Measurements from ENCODE around the gene ACVRL1. TPM values are rescaled to one million over a fixed set of nuclear protein-coding genes. Genes with fewer than 3 reads are reported as not detected.

ACVRL1 gene
- total and polyA plus RNA-seq, 2 donors (not counting 1 experiment from before 2014, with no cell fraction given), result not detected

DNA sequence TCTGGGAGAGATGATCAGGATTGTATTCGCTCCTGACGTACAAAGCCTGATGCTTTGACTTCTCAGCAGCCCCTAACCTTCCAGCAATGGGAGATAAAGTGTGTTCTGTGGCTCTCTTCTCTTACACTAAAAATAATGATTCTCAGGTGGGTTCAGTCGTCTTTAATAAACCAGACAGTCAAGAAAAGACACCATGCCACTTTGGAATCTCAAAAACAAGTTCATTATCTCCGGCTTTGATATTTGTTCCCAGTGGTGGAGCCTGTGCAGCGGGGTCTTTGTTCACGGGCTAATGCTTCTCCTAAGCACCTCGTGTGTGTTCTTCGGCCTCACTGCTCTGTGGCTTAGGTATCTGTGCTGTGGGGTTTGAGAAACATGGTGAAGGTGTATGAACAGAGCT, 45.8 kb downstream of the ACVRL1 start:
- ChIA-PET POLR2A (no interaction called here), CTCF (interaction anchor here (1.0 kb wide), 1 partner anchor 72 kb away, joined by 3 read pairs; no protein-coding TSS in a partner anchor)
- Histone ChIP-seq H4K20me1 (ENCODE audit: control insufficient read depth, insufficient read depth, low read length, poor library complexity, severe bottlenecking) (no peaks in the 10 kb centered on the region), H3K36me3 (replicated peaks in 1 of 2; ENCODE audit: control extremely low read depth in 1 of 2, control insufficient read depth in 1 of 2, extremely low read depth in 1 of 2, insufficient read depth in 2 of 2, low read length in 1 of 2) (no peaks in the 10 kb centered on the region), H3K9me3 (ENCODE audit: control extremely low read depth in 1 of 3, control insufficient read depth in 2 of 3, insufficient read depth in 1 of 3, low read length in 2 of 3) (no peaks in the 10 kb centered on the region), H3K27ac (ENCODE audit: low read length in 2 of 2) (no peak overlapping the region), H3K9ac (ENCODE audit: low read length) (no peak overlapping the region), H3K4me2 (replicated peaks; ENCODE audit: low read depth, low read length, poor library complexity, severe bottlenecking) (no peak overlapping the region), H3K27me3 (replicated peaks in 1 of 4; ENCODE audit: control extremely low read depth in 1 of 4, control insufficient read depth in 3 of 4, insufficient read depth in 4 of 4, low read length in 3 of 4) (peaks cover 0 to 18% (median 3%) of the 10 kb centered on the region in 4 experiments), H3K4me1 (ENCODE audit: control insufficient read depth in 2 of 2, insufficient read depth in 2 of 2, low read length in 2 of 2) (peaks cover 9 to 18% of the 10 kb centered on the region in 2 donors), H2AFZ (ENCODE audit: insufficient read depth, low read depth, low read length, poor library complexity, severe bottlenecking) (no peak overlapping the region), H3K79me2 (ENCODE audit: control insufficient read depth, insufficient read depth, low read length) (no peaks in the 10 kb centered on the region), H3K4me3 (ENCODE audit: control extremely low read depth in 1 of 5, extremely low read depth in 1 of 5, insufficient read depth in 1 of 5, low read depth in 2 of 5, low read length in 4 of 5) (no peak overlapping the region)
- no peaks in the 10 kb centered on the region for H3K9me3 Mint-ChIP-seq (ENCODE audit: insufficient read depth)
- ATAC-seq (ENCODE audit: low read depth), result no peak
- DNase-seq, result no peak
- peaks cover 26% of the 10 kb centered on the region for H3K4me1 Mint-ChIP-seq
- WGBS (ENCODE audit: insufficient coverage), result 70% methylated on average over 4 of the region's 8 CpGs
- TF ChIP-seq EZH2 (IDR thresholded peaks at IDR 0.05; ENCODE audit: borderline replicate concordance, insufficient read depth, low read depth, low read length, poor library complexity, severe bottlenecking), result no peak
- no peak for TF ChIP-seq CTCF (IDR thresholded peaks at IDR 0.05)
- H3K27me3 Mint-ChIP-seq, result peaks cover 13% of the 10 kb centered on the region
- H3K27ac Mint-ChIP-seq, result peak overlapping the region; percentile 18
- intact Hi-C loops (cut with micrococcal nuclease), result loop anchor here (2.0 to 5.0 kb wide), 4 partner anchors 18 to 1054 kb away; partner anchors contain the start of gene EIF4B
- H3K4me3 Mint-ChIP-seq, result peak overlapping the region; percentile 77

GRCh38 chr12:51953864-51954263, 46.6 kb downstream of the ACVRL1 start:
- peaks cover 0 to 12% (median 3%) of the 10 kb centered on the region in 4 experiments for H3K27me3 ChIP-seq (replicated peaks in 1 of 4; ENCODE audit: control extremely low read depth in 1 of 4, control insufficient read depth in 3 of 4, insufficient read depth in 4 of 4, low read length in 3 of 4)
- H3K27ac Mint-ChIP-seq, result no peak overlapping the region
- ATAC-seq (ENCODE audit: low read depth), result no peak
- H3K27ac ChIP-seq (ENCODE audit: low read length in 2 of 2), result no peak overlapping the region
- no peak overlapping the region for H2AFZ ChIP-seq (ENCODE audit: insufficient read depth, low read depth, low read length, poor library complexity, severe bottlenecking)
- no peak overlapping the region for H3K9ac ChIP-seq (ENCODE audit: low read length)
- ChIA-PET CTCF (interaction anchor here (1.0 kb wide), 1 partner anchor 71 kb away, joined by 3 read pairs; no protein-coding TSS in a partner anchor), POLR2A (no interaction called here)
- H4K20me1 ChIP-seq (ENCODE audit: control insufficient read depth, insufficient read depth, low read length, poor library complexity, severe bottlenecking), result no peaks in the 10 kb centered on the region
- H3K4me3 ChIP-seq (ENCODE audit: control extremely low read depth in 1 of 5, extremely low read depth in 1 of 5, insufficient read depth in 1 of 5, low read depth in 2 of 5, low read length in 4 of 5), result no peak overlapping the region
- H3K4me2 ChIP-seq (replicated peaks; ENCODE audit: low read depth, low read length, poor library complexity, severe bottlenecking), result no peak overlapping the region
- 90% methylated on average over 2 of the region's 4 CpGs for WGBS (ENCODE audit: insufficient coverage)
- no peaks in the 10 kb centered on the region for H3K9me3 ChIP-seq (ENCODE audit: control extremely low read depth in 1 of 3, control insufficient read depth in 2 of 3, insufficient read depth in 1 of 3, low read length in 2 of 3)
- no peaks in the 10 kb centered on the region for H3K79me2 ChIP-seq (ENCODE audit: control insufficient read depth, insufficient read depth, low read length)
- no peaks in the 10 kb centered on the region for H3K9me3 Mint-ChIP-seq (ENCODE audit: insufficient read depth)
- H3K36me3 ChIP-seq (replicated peaks in 1 of 2; ENCODE audit: control extremely low read depth in 1 of 2, control insufficient read depth in 1 of 2, extremely low read depth in 1 of 2, insufficient read depth in 2 of 2, low read length in 1 of 2), result no peaks in the 10 kb centered on the region
- H3K4me3 Mint-ChIP-seq, result no peak overlapping the region
- H3K27me3 Mint-ChIP-seq, result peaks cover 11% of the 10 kb centered on the region
- H3K4me1 Mint-ChIP-seq, result peaks cover 26% of the 10 kb centered on the region
- TF ChIP-seq EZH2 (IDR thresholded peaks at IDR 0.05; ENCODE audit: borderline replicate concordance, insufficient read depth, low read depth, low read length, poor library complexity, severe bottlenecking) (no peak), CTCF (IDR thresholded peaks at IDR 0.05) (no peak)
- no peak for DNase-seq
- H3K4me1 ChIP-seq (ENCODE audit: control insufficient read depth in 2 of 2, insufficient read depth in 2 of 2, low read length in 2 of 2), result peaks cover 9 to 18% of the 10 kb centered on the region in 2 donors
- intact Hi-C loops (cut with micrococcal nuclease), result loop anchor here (2.0 to 5.0 kb wide), 4 partner anchors 17 to 1053 kb away; partner anchors contain the start of gene EIF4B

Data from B cell (primary cell).